GM21825 (cell line): ENCODE data around the gene PSME1.

Experiments used
- ATAC-seq: cut with Tn5 transposase; IDR thresholded peaks from one replicate; pipeline ENCODE4 v1.9.1; 2021; ENCODE audit warnings: mild to moderate bottlenecking, moderate library complexity; ENCODE audit not compliant: unreplicated experiment

The PSME1 gene

GRCh38 chr14:24135834-24136683, at the start of gene PSME1:
Gene PSME1 (plus strand): TSS chr14:24136194. CDS start chr14:24136263, 69 bp downstream.
- ATAC-seq: peak; percentile 84

GRCh38 chr14:24087004-24087403, 49.0 kb upstream of the PSME1 start:
- no peak for ATAC-seq

- ATAC-seq: no peak
Measured at GRCh38 chr14:24088095-24088494, 47.9 kb upstream of the PSME1 start.

- ATAC-seq: no peak
Measured at GRCh38 chr14:24089890-24090289, 46.1 kb upstream of the PSME1 start.

GRCh38 chr14:24092110-24092504, 43.9 kb upstream of the PSME1 start:
- no peak for ATAC-seq

- ATAC-seq: no peak
Measured at GRCh38 chr14:24092505-24093206, 43.3 kb upstream of the PSME1 start.

GRCh38 chr14:24093207-24093900, 42.6 kb upstream of the PSME1 start:
- ATAC-seq: no peak

- ATAC-seq: peak; percentile 46
Measured at GRCh38 chr14:24093901-24094840, 41.8 kb upstream of the PSME1 start, which contains the start of gene PCK2. Gene PCK2 (plus strand): TSS chr14:24094311. CDS start chr14:24094406, 95 bp downstream.

GRCh38 chr14:24094841-24095270, 41.1 kb upstream of the PSME1 start:
- no peak for ATAC-seq

GRCh38 chr14:24095271-24096068, 40.5 kb upstream of the PSME1 start:
- ATAC-seq: peak; percentile 71

- no peak for ATAC-seq
Measured at GRCh38 chr14:24096545-24097181, 39.3 kb upstream of the PSME1 start.

- ATAC-seq: no peak
Measured at GRCh38 chr14:24098229-24098926, 37.6 kb upstream of the PSME1 start.

GRCh38 chr14:24098927-24099813, 36.8 kb upstream of the PSME1 start:
- ATAC-seq: no peak

GRCh38 chr14:24100197-24100981, 35.6 kb upstream of the PSME1 start:
- ATAC-seq: no peak

GRCh38 chr14:24100982-24101494, 35.0 kb upstream of the PSME1 start:
- ATAC-seq: no peak

GRCh38 chr14:24102357-24103048, 33.5 kb upstream of the PSME1 start:
- ATAC-seq: no peak
